GM19025 (cell line): ENCODE measurements around the gene LARP6.
"Not testable (repeated sequence)": the region's sequence is repeated elsewhere in the genome, so short reads cannot be mapped to it uniquely, and the experiment has no call there.

ENCODE experiments used
- ATAC-seq: cut with Tn5 transposase; IDR thresholded peaks from one replicate; pipeline ENCODE4 v1.9.1; 2021; ENCODE audit warnings: mild to moderate bottlenecking, low read depth, moderate library complexity; ENCODE audit not compliant: unreplicated experiment

The LARP6 gene

GRCh38 chr15:70859322-70859908 lies 5.5 kb upstream of the LARP6 start:
- ATAC-seq, result no peak

- not testable (repeated sequence) for ATAC-seq
Observed at GRCh38 chr15:70858614-70859321, 4.8 kb upstream of the LARP6 start.

- no peak for ATAC-seq
Observed at GRCh38 chr15:70857562-70858285, 3.8 kb upstream of the LARP6 start.

GRCh38 chr15:70856884-70857561 lies 3.1 kb upstream of the LARP6 start:
- no peak for ATAC-seq

GRCh38 chr15:70856177-70856883 lies 2.4 kb upstream of the LARP6 start:
- no peak for ATAC-seq

- ATAC-seq, result no peak
Observed at GRCh38 chr15:70855764-70856163, 1.8 kb upstream of the LARP6 start.

- no peak for ATAC-seq
Observed at GRCh38 chr15:70854666-70854976, 664 bp upstream of the LARP6 start.

GRCh38 chr15:70853318-70853972 lies 512 bp downstream of the LARP6 start:
- ATAC-seq, result no peak

GRCh38 chr15:70852501-70853317 lies 1.2 kb downstream of the LARP6 start:
- ATAC-seq, result no peak

- no peak for ATAC-seq
Observed at GRCh38 chr15:70851889-70852288, 2.1 kb downstream of the LARP6 start.

- no peak for ATAC-seq
Observed at GRCh38 chr15:70845602-70846360, 8.2 kb downstream of the LARP6 start.

- ATAC-seq, result no peak
Observed at GRCh38 chr15:70837476-70837875, 16.5 kb downstream of the LARP6 start.

GRCh38 chr15:70835841-70836240 lies 18.1 kb downstream of the LARP6 start:
- no peak for ATAC-seq

GRCh38 chr15:70835415-70835814 lies 18.5 kb downstream of the LARP6 start:
- ATAC-seq, result no peak

GRCh38 chr15:70834999-70835398 lies 19.0 kb downstream of the LARP6 start:
- ATAC-seq, result no peak

GRCh38 chr15:70833861-70834765 lies 19.8 kb downstream of the LARP6 start:
- no peak for ATAC-seq

- ATAC-seq, result no peak
Observed at GRCh38 chr15:70833422-70833821, 20.5 kb downstream of the LARP6 start.

- no peak for ATAC-seq
Observed at GRCh38 chr15:70832176-70832575, 21.8 kb downstream of the LARP6 start.
